GM10266 (cell line): Measurements from ENCODE around the gene HYAL4.
"Not testable (repeated sequence)": the region's sequence is repeated elsewhere in the genome, so short reads cannot be mapped to it uniquely, and the experiment has no call there.

Experiments used
- DNase-seq: peaks from one replicate; pipeline ENCODE4 v3.0.0; 2012; ENCODE audit errors: extremely low spot score
- TF ChIP-seq, protein P1 (sequence below): IDR thresholded peaks from 2 replicates; pipeline ENCODE4 v1.5.1; 2012; ENCODE audit warnings: mild to moderate bottlenecking, low read depth; ENCODE audit not compliant: control insufficient read depth, insufficient read depth; ENCODE audit errors: missing control alignments

Gene HYAL4

DNA sequence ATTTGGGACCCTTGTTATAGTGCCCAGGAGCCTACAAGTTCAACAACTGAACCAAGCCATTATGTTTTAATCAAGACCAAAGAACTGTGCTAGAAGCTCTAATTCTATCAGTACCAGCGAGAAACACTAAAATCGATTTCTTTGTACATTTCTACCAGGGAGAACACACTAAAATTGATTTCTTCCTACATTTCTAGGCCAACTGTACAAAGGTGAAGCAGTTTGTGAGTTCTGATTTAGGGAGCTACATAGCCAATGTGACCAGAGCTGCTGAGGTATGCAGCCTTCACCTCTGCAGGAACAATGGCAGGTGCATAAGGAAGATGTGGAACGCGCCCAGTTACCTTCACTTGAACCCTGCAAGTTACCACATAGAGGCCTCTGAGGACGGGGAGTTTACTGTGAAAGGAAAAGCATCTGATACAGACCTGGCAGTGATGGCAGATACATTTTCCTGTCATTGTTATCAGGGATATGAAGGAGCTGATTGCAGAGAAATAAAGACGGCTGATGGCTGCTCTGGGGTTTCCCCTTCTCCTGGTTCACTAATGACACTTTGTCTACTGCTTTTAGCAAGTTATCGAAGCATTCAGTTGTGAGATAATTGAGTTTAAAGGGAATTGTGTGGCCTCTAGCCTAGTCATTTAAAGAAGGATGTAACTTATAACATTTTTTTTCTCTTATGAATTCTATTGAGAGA, 31.7 kb downstream of the HYAL4 start:
- DNase-seq = no peak
- TF ChIP-seq, protein P1, sequence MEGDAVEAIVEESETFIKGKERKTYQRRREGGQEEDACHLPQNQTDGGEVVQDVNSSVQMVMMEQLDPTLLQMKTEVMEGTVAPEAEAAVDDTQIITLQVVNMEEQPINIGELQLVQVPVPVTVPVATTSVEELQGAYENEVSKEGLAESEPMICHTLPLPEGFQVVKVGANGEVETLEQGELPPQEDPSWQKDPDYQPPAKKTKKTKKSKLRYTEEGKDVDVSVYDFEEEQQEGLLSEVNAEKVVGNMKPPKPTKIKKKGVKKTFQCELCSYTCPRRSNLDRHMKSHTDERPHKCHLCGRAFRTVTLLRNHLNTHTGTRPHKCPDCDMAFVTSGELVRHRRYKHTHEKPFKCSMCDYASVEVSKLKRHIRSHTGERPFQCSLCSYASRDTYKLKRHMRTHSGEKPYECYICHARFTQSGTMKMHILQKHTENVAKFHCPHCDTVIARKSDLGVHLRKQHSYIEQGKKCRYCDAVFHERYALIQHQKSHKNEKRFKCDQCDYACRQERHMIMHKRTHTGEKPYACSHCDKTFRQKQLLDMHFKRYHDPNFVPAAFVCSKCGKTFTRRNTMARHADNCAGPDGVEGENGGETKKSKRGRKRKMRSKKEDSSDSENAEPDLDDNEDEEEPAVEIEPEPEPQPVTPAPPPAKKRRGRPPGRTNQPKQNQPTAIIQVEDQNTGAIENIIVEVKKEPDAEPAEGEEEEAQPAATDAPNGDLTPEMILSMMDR = no peak

- TF ChIP-seq, protein P1 = no peak
- DNase-seq = no peak
Observed at GRCh38 chr7:123879628-123880027, 34.7 kb downstream of the HYAL4 start.

DNA sequence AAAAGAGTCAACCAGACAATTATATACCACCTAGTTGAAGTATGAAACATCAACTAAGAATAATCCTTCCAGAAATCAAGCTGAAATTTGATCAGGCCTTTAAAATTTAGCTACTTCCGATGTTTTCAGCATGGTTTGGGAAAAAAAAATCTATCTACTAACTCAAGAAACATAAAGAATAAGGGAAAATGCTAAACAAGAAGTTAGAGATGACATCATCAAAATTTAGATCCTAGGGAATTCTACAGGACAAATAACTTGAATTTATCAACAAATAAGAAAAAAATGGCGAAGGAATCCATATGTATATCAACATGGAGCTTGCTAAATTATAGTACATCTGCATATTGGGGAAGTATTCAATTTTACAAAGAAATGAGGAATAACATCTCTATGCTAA, 36.3 kb downstream of the HYAL4 start:
- TF ChIP-seq, protein P1 = no peak
- DNase-seq = no peak

DNA sequence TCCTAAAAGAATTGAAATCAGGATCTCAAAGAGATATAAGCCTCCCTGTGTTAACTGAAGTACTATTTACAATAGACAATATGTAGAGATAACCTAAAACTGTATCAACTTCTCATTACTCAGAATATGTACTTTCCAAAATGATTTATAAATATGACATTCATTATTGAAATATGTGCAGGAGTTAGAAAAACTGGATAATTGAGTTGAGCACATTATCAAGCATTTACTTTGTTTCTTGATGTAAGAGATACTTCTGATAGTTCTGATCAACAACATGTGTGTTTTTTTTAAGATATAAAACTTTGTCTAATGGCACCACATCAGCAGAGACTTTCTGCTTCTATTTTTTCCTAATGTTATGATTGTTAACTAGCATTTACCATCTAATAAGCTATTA, 38.2 kb downstream of the HYAL4 start:
- DNase-seq = no peak
- TF ChIP-seq, protein P1 = no peak

GRCh38 chr7:123888192-123888591, 43.2 kb downstream of the HYAL4 start:
- TF ChIP-seq, protein P1 = no peak
- no peak for DNase-seq

GRCh38 chr7:123894753-123895152, 49.8 kb downstream of the HYAL4 start:
- DNase-seq = not testable (repeated sequence)

GRCh38 chr7:123901101-123901500, 56.1 kb downstream of the HYAL4 start:
- no peak for DNase-seq
- TF ChIP-seq, protein P1 = no peak

DNA sequence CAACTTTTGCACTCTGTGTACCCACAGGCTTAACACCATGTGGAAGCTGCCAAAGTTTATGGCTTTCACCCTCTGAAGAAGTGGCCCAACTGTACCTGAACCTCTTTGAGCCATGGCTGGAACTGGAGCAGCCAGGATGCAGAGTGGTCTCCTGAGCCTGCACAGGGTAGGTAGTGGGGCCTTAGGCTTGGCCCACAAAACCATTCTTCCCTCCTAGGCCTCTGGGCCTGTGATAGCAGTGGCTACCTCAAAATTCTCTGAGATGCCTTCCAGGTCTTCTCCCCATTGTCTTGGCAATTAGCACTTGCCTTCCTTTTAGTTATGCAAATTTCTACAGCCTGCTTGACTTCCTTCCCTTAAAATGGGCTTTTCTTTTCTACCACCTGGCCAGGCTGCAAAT, 60.7 kb downstream of the HYAL4 start:
- TF ChIP-seq, protein P1 = no peak

More for the DNA sequence above, 60.7 kb downstream of the HYAL4 start:
- DNase-seq = no peak
